ENCODE data around the gene PFDN6. TPM values are rescaled to one million over a fixed set of nuclear protein-coding genes. Genes with fewer than 3 reads are reported as not detected.
"Not testable (repeated sequence)": the region's sequence is repeated elsewhere in the genome, so short reads cannot be mapped to it uniquely, and the experiment has no call there.

The PFDN6 gene
- 85.3 and 93.7 TPM in 2 replicates for total RNA-seq (2014; rRNA removed; shearing (Covaris generic))

GRCh38 chr6:33288921-33289783, at the start of gene PFDN6, which contains the start of gene WDR46:
TSS of gene PFDN6 (plus strand) at chr6:33289601. CDS start at chr6:33289857, 256 bp downstream.
TSS of gene WDR46 (minus strand) at chr6:33289239. CDS start at chr6:33289170, 69 bp downstream.
- peak; percentile 85 for DNase-seq (ENCODE audit: low spot score)

- DNase-seq (ENCODE audit: low spot score): no peak
Observed at GRCh38 chr6:33241968-33242367, 47.4 kb upstream of the PFDN6 start.

- DNase-seq (ENCODE audit: low spot score): no peak
Observed at GRCh38 chr6:33243476-33243875, 45.9 kb upstream of the PFDN6 start.

GRCh38 chr6:33247977-33248642, 41.3 kb upstream of the PFDN6 start:
- peak; percentile 87 for DNase-seq (ENCODE audit: low spot score)

- DNase-seq (ENCODE audit: low spot score): no peak
Observed at GRCh38 chr6:33248643-33248931, 40.8 kb upstream of the PFDN6 start.

GRCh38 chr6:33248932-33249731, 40.3 kb upstream of the PFDN6 start:
- peak; percentile 97 for DNase-seq (ENCODE audit: low spot score)

GRCh38 chr6:33249732-33250630, 39.4 kb upstream of the PFDN6 start:
- DNase-seq (ENCODE audit: low spot score): peak; percentile 60

GRCh38 chr6:33250731-33251130, 38.7 kb upstream of the PFDN6 start:
- no peak for DNase-seq (ENCODE audit: low spot score)

- DNase-seq (ENCODE audit: low spot score): no peak
Observed at GRCh38 chr6:33251395-33252012, 37.9 kb upstream of the PFDN6 start.

GRCh38 chr6:33252759-33253158, 36.6 kb upstream of the PFDN6 start:
- DNase-seq (ENCODE audit: low spot score): peak; percentile 29

- no peak for DNase-seq (ENCODE audit: low spot score)
Observed at GRCh38 chr6:33254591-33254990, 34.8 kb upstream of the PFDN6 start.

GRCh38 chr6:33259032-33259431, 30.4 kb upstream of the PFDN6 start:
- DNase-seq (ENCODE audit: low spot score): no peak

- not testable (repeated sequence) for DNase-seq (ENCODE audit: low spot score)
Observed at GRCh38 chr6:33262490-33262889, 26.9 kb upstream of the PFDN6 start.

- no peak for DNase-seq (ENCODE audit: low spot score)
Observed at GRCh38 chr6:33264015-33264414, 25.4 kb upstream of the PFDN6 start.

GRCh38 chr6:33271117-33271467, 18.3 kb upstream of the PFDN6 start:
- no peak for DNase-seq (ENCODE audit: low spot score)

GRCh38 chr6:33271468-33272274, 17.7 kb upstream of the PFDN6 start, which contains the start of the genes RPS18 and VPS52:
TSS of gene RPS18 (plus strand) at chr6:33272075. CDS start at chr6:33272120, 45 bp downstream.
TSS of gene VPS52 (minus strand) at chr6:33271876. CDS start at chr6:33271675, 201 bp downstream.
- peak; percentile 98 for DNase-seq (ENCODE audit: low spot score)

- no peak for DNase-seq (ENCODE audit: low spot score)
Observed at GRCh38 chr6:33272275-33273128, 16.9 kb upstream of the PFDN6 start.

GRCh38 chr6:33273129-33273923, 16.1 kb upstream of the PFDN6 start:
- DNase-seq (ENCODE audit: low spot score): no peak
